HUES64 (cell line): ENCODE data around the gene LUZP1.

Experiments used
- H3K27ac ChIP-seq: 2 replicates; pipeline ENCODE4 v1.7.0; 2013; ENCODE audit warnings: low read depth, low read length, inconsistent platforms
- H3K27me3 ChIP-seq: 2 replicates; pipeline ENCODE4 v1.6.1; 2013; ENCODE audit warnings: mild to moderate bottlenecking, low read length; ENCODE audit not compliant: insufficient read depth
- H3K36me3 ChIP-seq: 2 replicates; pipeline ENCODE4 v1.6.1; 2013; ENCODE audit warnings: mild to moderate bottlenecking, low read length; ENCODE audit not compliant: insufficient read depth
- H3K4me1 ChIP-seq: 2 replicates; pipeline ENCODE4 v1.6.1; 2013; ENCODE audit warnings: mild to moderate bottlenecking, low read length, moderate library complexity; ENCODE audit not compliant: insufficient read depth
- H3K4me3 ChIP-seq: 2 replicates; pipeline ENCODE4 v1.5.1; 2013; ENCODE audit warnings: mild to moderate bottlenecking, low read length, moderate library complexity
- H3K9ac ChIP-seq: 2 replicates; pipeline ENCODE4 v1.6.1; 2013; ENCODE audit warnings: mild to moderate bottlenecking, low read depth, low read length
- H3K9me3 ChIP-seq: 2 replicates; pipeline ENCODE4 v1.6.1; 2013; ENCODE audit warnings: low read depth, low read length; ENCODE audit not compliant: insufficient read depth
- WGBS: fragments of 150-250, 120-280 bp; methylation state at CpG from one replicate; pipeline ENCODE4 v1.1.7; 2013; ENCODE audit warnings: missing lambda C conversion rate; 5-methylcytosine and 5-hydroxymethylcytosine counted together

LUZP1 gene

DNA sequence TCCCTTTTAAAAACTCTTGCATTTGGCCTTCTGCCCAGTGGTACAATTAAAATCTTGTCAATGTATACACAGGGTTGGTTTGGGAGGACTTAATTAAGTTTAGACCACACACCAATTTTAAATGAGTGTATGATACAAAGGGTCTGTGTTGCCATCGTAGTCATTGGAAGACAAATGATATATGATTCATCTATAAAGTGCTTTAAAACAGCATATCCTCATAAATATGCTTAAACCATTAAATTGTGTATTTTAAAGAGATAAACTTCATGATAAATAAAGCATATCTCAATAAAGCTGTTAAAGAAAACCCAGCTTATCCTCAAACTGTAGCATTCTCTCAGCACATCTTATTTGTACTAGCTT is 69.5 kb downstream of the LUZP1 start:
- H3K9ac ChIP-seq: no peak overlapping the region
- WGBS: no CpG with 5 or more reads among the region's 1 CpG
- no peak overlapping the region for H3K4me3 ChIP-seq
- peaks cover 13% of the 10 kb centered on the region for H3K36me3 ChIP-seq
- no peaks in the 10 kb centered on the region for H3K27me3 ChIP-seq
- no peak overlapping the region for H3K27ac ChIP-seq
- H3K4me1 ChIP-seq: peaks cover 36% of the 10 kb centered on the region
- no peaks in the 10 kb centered on the region for H3K9me3 ChIP-seq

DNA sequence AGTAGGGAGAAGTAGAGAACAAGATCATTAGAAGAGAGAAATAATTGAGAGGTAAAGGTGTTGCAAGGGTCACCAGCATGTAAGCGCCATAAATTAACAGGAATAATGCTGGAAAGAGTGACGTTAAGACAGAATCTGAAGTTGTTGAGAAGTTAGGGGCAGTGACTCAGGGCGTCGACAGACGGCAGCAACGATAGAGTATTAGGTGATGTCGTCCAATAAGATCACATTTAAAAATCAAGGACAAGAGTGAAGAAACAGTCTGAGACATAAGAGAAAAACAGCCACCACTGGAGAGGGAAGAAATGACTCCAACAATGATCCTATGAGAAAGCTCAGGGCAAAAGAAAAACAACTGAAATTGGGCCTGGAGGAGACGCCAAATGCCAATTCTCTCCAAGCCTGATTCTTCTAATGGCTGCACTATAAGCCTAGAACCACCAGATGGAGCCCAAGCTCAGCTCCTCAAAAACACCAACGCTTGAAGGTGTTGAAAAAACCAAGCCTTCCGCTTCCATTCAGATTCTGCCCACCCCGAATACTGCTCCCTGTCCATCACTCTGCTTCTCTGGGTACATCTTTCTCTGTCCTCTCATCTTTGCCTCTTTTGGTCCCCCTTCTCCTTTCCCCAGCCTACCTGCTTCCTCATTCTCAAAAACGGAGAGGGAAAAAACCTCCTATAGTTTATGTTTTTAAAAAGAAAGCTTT is 70.0 kb downstream of the LUZP1 start:
- Histone ChIP-seq H3K9me3 (no peaks in the 10 kb centered on the region), H3K36me3 (peaks cover 18% of the 10 kb centered on the region), H3K27me3 (no peaks in the 10 kb centered on the region), H3K9ac (no peak overlapping the region), H3K27ac (no peak overlapping the region), H3K4me1 (peaks cover 36% of the 10 kb centered on the region), H3K4me3 (no peak overlapping the region)
- 65% methylated on average over 11 of the region's 12 CpGs for WGBS

DNA sequence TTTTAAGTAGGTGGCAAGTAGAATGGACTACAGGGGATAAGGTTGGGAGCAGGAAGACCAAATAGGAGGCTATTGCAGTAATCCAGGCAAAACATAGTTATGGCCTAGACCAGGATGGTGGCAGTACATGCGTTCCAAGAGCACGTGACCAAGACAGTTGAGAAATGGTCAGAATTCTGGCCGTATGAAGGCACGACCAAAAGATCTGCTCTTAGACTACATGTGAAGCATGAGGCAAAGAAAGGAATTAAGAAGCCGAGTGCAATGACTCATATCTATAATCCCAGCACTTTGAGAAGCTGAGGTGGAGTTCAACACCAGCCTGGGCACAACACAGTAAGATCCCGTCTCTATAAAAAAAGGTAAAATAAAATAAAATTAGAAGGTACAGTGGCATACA is 71.3 kb downstream of the LUZP1 start:
- H3K4me1 ChIP-seq: peaks cover 29% of the 10 kb centered on the region
- H3K9ac ChIP-seq: no peak overlapping the region
- no peak overlapping the region for H3K27ac ChIP-seq
- no peak overlapping the region for H3K4me3 ChIP-seq
- no peaks in the 10 kb centered on the region for H3K27me3 ChIP-seq
- peaks cover 31% of the 10 kb centered on the region for H3K36me3 ChIP-seq
- no peaks in the 10 kb centered on the region for H3K9me3 ChIP-seq
- 96% methylated on average over 6 of the region's 6 CpGs for WGBS

DNA sequence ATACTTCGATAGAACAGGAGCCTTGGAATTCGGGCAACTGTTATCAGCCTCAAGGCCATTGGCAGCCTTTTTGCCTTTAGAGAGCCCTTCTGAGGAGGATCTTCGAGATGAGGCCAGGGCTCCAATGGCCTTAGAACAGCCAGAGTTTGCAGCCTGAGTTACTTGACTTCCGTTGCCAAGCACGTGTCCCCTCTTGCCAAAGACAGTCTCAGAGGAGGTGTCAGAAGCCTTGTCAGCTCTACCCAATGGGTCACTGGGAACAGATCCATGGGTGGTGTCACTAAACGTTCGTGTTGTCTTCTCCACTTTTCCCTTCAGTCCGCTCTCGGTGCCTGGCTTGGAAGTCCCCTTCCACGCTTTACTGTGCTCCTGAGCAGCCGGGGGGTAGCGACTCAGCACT is 76.2 kb downstream of the LUZP1 start:
- Histone ChIP-seq H3K4me1 (no peaks in the 10 kb centered on the region), H3K27ac (no peak overlapping the region), H3K4me3 (no peak overlapping the region), H3K9me3 (no peaks in the 10 kb centered on the region), H3K27me3 (no peaks in the 10 kb centered on the region), H3K36me3 (peaks cover 75% of the 10 kb centered on the region), H3K9ac (no peak overlapping the region)
- 88% methylated on average over 12 of the region's 12 CpGs for WGBS

DNA sequence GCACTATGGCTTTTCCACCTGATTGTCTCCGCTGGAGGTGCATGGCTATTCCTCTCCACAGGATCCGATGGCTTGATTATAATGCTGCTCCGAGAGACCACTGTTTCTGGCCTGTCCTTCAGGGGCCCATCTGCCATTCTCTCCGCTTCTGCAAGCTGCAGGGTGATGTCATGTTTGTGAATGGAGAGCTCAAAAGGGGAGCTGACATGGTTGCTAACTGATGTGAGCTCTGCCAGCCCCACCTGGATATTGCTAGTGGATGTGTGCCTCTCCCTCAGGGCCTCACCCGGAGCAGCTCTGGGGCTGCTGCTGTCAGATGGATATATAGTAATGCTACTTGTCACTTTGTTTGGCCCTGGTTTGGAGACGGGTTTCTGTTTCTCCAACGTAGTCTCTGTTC is 77.1 kb downstream of the LUZP1 start:
- no peak overlapping the region for H3K9ac ChIP-seq
- no peaks in the 10 kb centered on the region for H3K9me3 ChIP-seq
- peaks cover 84% of the 10 kb centered on the region for H3K36me3 ChIP-seq
- H3K4me1 ChIP-seq: no peaks in the 10 kb centered on the region
- WGBS: 92% methylated on average over 7 of the region's 7 CpGs
- H3K27ac ChIP-seq: no peak overlapping the region
- H3K4me3 ChIP-seq: no peak overlapping the region
- no peaks in the 10 kb centered on the region for H3K27me3 ChIP-seq

DNA sequence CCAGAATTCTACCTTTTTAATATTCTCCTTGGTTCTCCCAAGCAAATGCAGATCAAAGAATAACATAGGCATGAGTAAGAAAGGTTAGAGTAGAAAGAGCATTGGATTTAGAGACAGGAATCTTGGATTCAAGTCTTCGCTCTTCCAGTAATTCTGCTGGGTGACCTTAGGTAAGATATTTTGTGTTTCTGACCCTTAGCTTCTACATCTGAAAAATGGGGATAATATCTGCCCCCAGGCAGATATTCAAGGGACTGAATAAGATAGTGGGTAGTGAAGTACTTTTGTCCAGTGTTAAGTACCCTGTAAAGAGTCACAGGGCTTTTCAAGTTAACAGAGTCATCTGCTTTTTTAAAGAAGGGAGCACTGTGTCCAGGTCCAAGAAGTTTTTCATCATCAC is 78.6 kb downstream of the LUZP1 start:
- no peak overlapping the region for H3K9ac ChIP-seq
- no peaks in the 10 kb centered on the region for H3K9me3 ChIP-seq
- no peak overlapping the region for H3K27ac ChIP-seq
- no peaks in the 10 kb centered on the region for H3K27me3 ChIP-seq
- no peak overlapping the region for H3K4me3 ChIP-seq
- WGBS: 98% methylated on average over 1 of the region's 1 CpG
- peaks cover 93% of the 10 kb centered on the region for H3K36me3 ChIP-seq
- no peaks in the 10 kb centered on the region for H3K4me1 ChIP-seq

DNA sequence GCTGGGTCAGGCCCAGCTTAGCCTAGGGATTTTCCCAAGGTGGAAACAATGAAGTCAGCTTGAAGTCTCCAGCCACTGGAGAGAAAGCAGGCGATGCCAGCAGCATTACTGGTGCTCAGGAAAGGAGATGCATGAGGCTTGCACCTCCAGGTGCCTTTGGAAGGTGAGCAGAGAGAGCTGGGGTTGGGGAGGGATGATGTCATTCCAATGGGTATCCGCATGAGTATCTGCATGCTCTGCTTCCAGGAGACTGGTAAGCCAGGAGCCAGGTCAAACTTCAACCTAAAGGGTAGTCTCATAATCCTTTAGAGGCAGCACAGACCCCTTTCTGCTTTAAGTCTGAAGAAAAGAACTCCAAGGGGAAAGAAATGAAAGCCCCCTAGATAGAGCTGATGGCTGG is 80.6 kb downstream of the LUZP1 start:
- peaks cover 94% of the 10 kb centered on the region for H3K36me3 ChIP-seq
- no peak overlapping the region for H3K27ac ChIP-seq
- no peak overlapping the region for H3K4me3 ChIP-seq
- no peak overlapping the region for H3K9ac ChIP-seq
- H3K27me3 ChIP-seq: no peaks in the 10 kb centered on the region
- H3K4me1 ChIP-seq: no peaks in the 10 kb centered on the region
- WGBS: 83% methylated on average over 2 of the region's 2 CpGs
- no peaks in the 10 kb centered on the region for H3K9me3 ChIP-seq

DNA sequence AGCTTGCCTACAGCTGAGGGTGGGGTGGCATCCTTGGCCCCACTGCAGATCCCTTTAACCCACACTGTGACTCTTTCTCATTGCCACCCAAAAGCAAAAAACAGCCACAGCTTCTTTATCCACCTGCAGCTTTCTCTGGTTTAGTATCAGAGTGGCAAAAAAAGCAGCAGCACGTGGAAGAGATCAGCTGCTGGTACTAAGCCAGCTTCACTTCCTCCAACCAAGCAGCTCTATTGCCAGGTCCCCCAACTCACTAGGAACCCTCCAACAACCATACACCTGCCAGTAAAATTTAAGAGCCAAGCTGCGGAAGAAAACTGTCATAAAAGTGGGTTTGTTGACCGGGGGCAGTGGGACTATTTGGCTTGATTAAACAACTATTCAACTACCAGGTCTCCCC is 83.0 kb downstream of the LUZP1 start:
- WGBS: 98% methylated on average over 3 of the region's 3 CpGs

DNA sequence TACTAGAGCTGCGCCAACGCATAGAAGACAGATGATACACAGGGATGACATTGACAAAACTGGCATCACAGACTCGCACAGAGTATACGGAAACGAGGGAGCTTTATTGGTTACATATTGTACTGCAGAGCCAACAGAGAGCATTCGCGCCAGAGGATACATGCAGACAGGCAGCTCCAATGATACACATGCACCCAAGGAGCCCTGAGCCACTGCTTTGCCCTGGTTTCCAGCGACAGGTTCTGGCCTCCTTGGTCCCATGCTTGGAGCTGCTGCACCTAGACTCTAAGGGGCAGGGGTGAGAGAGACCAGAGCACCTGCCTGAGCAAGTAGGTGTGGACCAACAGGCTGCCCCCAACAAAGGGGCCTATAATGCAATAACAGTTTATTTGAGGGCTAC is 83.8 kb downstream of the LUZP1 start:
- 96% methylated on average over 8 of the region's 8 CpGs for whole genome bisulfite sequencing
- Histone ChIP-seq H3K9ac (no peak overlapping the region), H3K9me3 (no peaks in the 10 kb centered on the region), H3K4me1 (no peaks in the 10 kb centered on the region), H3K36me3 (peaks cover 94% of the 10 kb centered on the region), H3K27me3 (no peaks in the 10 kb centered on the region), H3K4me3 (no peak overlapping the region), H3K27ac (no peak overlapping the region)

More for the DNA sequence above, 83.0 kb downstream of the LUZP1 start:
- no peak overlapping the region for H3K9ac ChIP-seq
- H3K27me3 ChIP-seq: no peaks in the 10 kb centered on the region
- H3K9me3 ChIP-seq: no peaks in the 10 kb centered on the region
- H3K4me1 ChIP-seq: no peaks in the 10 kb centered on the region
- peaks cover 94% of the 10 kb centered on the region for H3K36me3 ChIP-seq
- no peak overlapping the region for H3K27ac ChIP-seq
- no peak overlapping the region for H3K4me3 ChIP-seq

DNA sequence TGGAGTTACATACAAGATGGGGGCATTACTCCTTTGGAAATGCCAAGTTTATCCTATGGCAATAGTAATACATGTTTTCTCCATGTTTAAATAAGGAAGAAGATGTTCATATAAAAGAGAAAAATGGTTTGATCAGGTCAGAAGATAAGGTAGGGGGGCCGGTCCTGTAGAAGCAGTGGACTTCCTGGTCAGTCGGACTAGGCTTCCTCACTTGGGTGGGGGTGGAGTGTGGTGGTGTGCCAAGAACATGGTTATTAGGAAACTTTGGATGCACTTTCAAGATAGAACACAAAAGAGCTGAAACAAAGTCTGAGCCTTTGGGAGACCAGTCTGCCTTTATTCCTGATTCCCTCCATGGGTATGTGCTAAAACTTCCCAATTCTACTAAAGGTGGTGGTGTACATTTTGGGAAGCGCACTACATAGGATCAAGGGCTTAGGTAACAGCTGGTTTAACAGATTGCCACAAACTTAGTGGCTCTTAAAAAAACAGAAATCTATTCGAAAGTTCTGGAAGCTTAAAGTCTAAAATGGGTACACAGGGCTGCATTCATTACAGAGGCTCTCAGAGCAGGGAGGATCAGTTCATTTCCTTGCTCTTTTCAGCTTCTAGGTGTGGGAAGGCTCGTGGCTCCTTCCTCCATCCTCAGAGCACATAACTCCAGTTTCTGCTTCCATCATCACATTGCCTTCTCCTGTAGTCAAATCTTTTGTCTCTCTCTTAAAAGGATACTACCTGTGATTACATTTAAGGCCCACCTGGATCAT is 84.8 kb downstream of the LUZP1 start:
- no peak overlapping the region for H3K4me3 ChIP-seq
- H3K9ac ChIP-seq: no peak overlapping the region
- no peaks in the 10 kb centered on the region for H3K27me3 ChIP-seq
- no peaks in the 10 kb centered on the region for H3K4me1 ChIP-seq
- no peak overlapping the region for H3K27ac ChIP-seq
- peaks cover 99% of the 10 kb centered on the region for H3K36me3 ChIP-seq
- 93% methylated on average over 5 of the region's 5 CpGs for WGBS
- no peaks in the 10 kb centered on the region for H3K9me3 ChIP-seq

DNA sequence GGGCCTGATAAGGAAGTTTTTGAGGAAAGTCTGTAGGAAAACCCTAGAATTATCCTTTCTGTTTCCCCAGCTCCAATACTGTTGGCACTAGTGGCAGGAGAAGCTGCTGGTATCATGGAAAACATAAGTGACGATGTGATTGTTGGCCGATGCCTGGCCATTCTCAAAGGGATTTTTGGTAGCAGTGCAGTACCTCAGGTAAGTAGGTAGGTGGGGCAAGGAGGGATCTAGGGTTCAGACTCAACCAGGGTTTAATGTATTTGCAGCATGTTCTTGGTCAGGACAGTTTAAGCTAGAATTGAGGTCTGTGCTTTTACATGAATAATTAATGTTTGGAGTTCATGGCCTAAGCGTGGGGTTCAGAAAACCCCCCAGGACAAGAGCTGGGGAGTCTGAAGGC is 87.3 kb downstream of the LUZP1 start:
- Histone ChIP-seq H3K9ac (no peak overlapping the region), H3K4me3 (no peak overlapping the region), H3K9me3 (no peaks in the 10 kb centered on the region), H3K4me1 (no peaks in the 10 kb centered on the region), H3K36me3 (peaks cover 99% of the 10 kb centered on the region), H3K27me3 (no peaks in the 10 kb centered on the region), H3K27ac (no peak overlapping the region)
- WGBS: 91% methylated on average over 3 of the region's 3 CpGs
